H1 (cell line): Measurements from ENCODE around the gene CORO1C. TPM values are rescaled to one million over a fixed set of nuclear protein-coding genes. Genes with fewer than 3 reads are reported as not detected.

ENCODE experiments used
- ATF3 ChIP-seq: IDR thresholded peaks from 2 replicates; pipeline ENCODE4 v1.6.1; 2011; ENCODE audit warnings: low read depth, mild to moderate bottlenecking, low read length; ENCODE audit not compliant: insufficient read depth
- CEBPB ChIP-seq: IDR thresholded peaks from 2 replicates; pipeline ENCODE4 v1.6.1; 2012; ENCODE audit warnings: low read depth, low read length
- GABPA ChIP-seq: IDR thresholded peaks from 2 replicates; pipeline ENCODE4 v1.6.1; 2011; ENCODE audit warnings: mild to moderate bottlenecking, low read length, moderate library complexity, borderline replicate concordance; ENCODE audit not compliant: insufficient read depth
- RAD21 ChIP-seq, 2 experiments: IDR thresholded peaks in 1 of 2; conservative IDR thresholded peaks in 1 of 2; 2 replicates each; pipeline ENCODE4 v1.6.1; 2011; ENCODE audit warnings: low read depth in 2 of 2, low read length in 2 of 2, improper control_type of control experiment in 1 of 2, inconsistent platforms in 1 of 2, mild to moderate bottlenecking in 1 of 2, moderate library complexity in 1 of 2
- RFX5 ChIP-seq: IDR thresholded peaks from 2 replicates; pipeline ENCODE4 v1.6.1; 2011; ENCODE audit warnings: low read depth, low read length, improper control_type of control experiment, borderline replicate concordance
- SIRT6 ChIP-seq: IDR thresholded peaks from one replicate; pipeline ENCODE4 v1.7.1; 2012; ENCODE audit warnings: low read length, inconsistent platforms
- TEAD4 ChIP-seq: IDR thresholded peaks from 2 replicates; pipeline ENCODE4 v1.6.1; 2012; ENCODE audit warnings: low read depth, low read length, inconsistent platforms, mixed read lengths
- polyA plus RNA-seq, 7 experiments: library from polyadenylated mRNA; depleted of rRNA in 3 of 7; stranded (reverse) in 5 of 7; unstranded in 2 of 7; fragments of >200 nt in 5 of 7; fragments of 200-250 nt in 2 of 7; gene quantifications; 1 replicate in 5 of 7; 2 replicates in 1 of 7; 4 replicates in 1 of 7; pipeline versions ENCODE4 v1.2.1 to v1.2.3, GENCODE V29; 2011 to 2013; ENCODE audit warnings: missing spikeins in 2 of 7, mixed read lengths in 2 of 7
- total RNA-seq: library from RNA; stranded (reverse); fragmentation: NEBNext Ultra II Directional; extraction: Animal tissue kit (Norgen Biotek cat#: 25700); gene quantifications from 2 replicates; pipeline ENCODE4 v1.2.1, GENCODE V29; 2021

The CORO1C gene
- total and polyA plus RNA-seq, 2 of the 8 experiments (the other 6 are each of a cell fraction or from before 2014, with no cell fraction given): 72.7 to 120 TPM

- TF ChIP-seq ATF3 (no peak), RAD21 (IDR thresholded peaks at IDR 0.05 in 1 of 2, conservative IDR thresholded peaks at IDR 0.05 in 1 of 2; ENCODE audit: low read depth in 2 of 2, low read length in 2 of 2) (no peak), GABPA (no peak), CEBPB (no peak), TEAD4 (no peak), SIRT6 (no peak), RFX5 (no peak)
Observed at GRCh38 chr12:108724054-108724889, 7.0 kb downstream of the CORO1C start (continued).
